ENCODE data around the gene MYRF.

DNA sequence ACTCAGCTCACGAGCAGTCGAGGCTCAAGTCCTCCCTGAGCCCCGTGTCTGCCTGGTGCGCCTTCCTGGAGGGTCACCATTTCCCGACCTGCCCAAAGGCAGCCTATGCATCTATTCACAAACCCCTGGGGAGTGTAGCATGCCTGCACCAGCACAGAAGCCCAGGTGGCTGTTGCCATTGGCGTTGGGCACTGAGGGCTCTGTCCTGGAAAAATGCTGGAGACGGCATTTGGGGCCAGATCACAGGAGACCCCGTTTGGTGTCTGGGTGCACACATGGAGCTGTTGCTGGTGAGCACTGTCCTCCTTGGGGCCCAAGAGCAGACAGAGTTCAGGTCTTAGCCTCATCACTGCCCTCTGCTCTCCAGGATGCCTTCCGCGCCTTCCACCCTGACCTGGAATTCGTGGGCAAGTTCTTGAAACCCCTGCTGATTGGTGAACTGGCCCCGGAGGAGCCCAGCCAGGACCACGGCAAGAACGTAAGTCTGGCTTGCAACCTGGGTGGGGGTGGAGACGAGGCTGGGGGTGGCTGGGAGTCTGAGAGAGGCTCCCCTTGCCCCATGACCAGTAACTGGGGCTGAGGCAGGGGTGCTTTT, 85.1 kb downstream of the MYRF start:
- TF ChIP-seq, protein P1, sequence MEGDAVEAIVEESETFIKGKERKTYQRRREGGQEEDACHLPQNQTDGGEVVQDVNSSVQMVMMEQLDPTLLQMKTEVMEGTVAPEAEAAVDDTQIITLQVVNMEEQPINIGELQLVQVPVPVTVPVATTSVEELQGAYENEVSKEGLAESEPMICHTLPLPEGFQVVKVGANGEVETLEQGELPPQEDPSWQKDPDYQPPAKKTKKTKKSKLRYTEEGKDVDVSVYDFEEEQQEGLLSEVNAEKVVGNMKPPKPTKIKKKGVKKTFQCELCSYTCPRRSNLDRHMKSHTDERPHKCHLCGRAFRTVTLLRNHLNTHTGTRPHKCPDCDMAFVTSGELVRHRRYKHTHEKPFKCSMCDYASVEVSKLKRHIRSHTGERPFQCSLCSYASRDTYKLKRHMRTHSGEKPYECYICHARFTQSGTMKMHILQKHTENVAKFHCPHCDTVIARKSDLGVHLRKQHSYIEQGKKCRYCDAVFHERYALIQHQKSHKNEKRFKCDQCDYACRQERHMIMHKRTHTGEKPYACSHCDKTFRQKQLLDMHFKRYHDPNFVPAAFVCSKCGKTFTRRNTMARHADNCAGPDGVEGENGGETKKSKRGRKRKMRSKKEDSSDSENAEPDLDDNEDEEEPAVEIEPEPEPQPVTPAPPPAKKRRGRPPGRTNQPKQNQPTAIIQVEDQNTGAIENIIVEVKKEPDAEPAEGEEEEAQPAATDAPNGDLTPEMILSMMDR (CRISPR knock-in tag; IDR thresholded peaks at IDR 0.05) = no peak
- TF ChIP-seq ATF3 (CRISPR knock-in tag; IDR thresholded peaks at IDR 0.05) (no peak), RBFOX2 (IDR thresholded peaks at IDR 0.05; ENCODE audit: low read depth, low read length) (no peak), ZNF773 (CRISPR knock-in tag; IDR thresholded peaks at IDR 0.05; ENCODE audit: borderline replicate concordance) (no peak), POLR2AphosphoS5 (IDR thresholded peaks at IDR 0.05; ENCODE audit: low read depth, low read length) (no peak), CBX5 (CRISPR knock-in tag; IDR thresholded peaks at IDR 0.05; ENCODE audit: borderline replicate concordance) (no peak), KLF13 (CRISPR knock-in tag; IDR thresholded peaks at IDR 0.05) (no peak), REST (IDR thresholded peaks at IDR 0.05; ENCODE audit: borderline replicate concordance in 1 of 2, low read depth in 1 of 2, low read length in 2 of 2) (no peak), CHCHD3 (CRISPR knock-in tag; IDR thresholded peaks at IDR 0.05) (no peak)
- TF ChIP-seq, protein P2, sequence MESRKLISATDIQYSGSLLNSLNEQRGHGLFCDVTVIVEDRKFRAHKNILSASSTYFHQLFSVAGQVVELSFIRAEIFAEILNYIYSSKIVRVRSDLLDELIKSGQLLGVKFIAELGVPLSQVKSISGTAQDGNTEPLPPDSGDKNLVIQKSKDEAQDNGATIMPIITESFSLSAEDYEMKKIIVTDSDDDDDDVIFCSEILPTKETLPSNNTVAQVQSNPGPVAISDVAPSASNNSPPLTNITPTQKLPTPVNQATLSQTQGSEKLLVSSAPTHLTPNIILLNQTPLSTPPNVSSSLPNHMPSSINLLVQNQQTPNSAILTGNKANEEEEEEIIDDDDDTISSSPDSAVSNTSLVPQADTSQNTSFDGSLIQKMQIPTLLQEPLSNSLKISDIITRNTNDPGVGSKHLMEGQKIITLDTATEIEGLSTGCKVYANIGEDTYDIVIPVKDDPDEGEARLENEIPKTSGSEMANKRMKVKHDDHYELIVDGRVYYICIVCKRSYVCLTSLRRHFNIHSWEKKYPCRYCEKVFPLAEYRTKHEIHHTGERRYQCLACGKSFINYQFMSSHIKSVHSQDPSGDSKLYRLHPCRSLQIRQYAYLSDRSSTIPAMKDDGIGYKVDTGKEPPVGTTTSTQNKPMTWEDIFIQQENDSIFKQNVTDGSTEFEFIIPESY (CRISPR knock-in tag; IDR thresholded peaks at IDR 0.05) = no peak

Measured in HepG2 (cell line).